ENCODE measurements around the gene CLIC2. TPM values are rescaled to one million over a fixed set of nuclear protein-coding genes. Genes with fewer than 3 reads are reported as not detected.
A peak's percentile ranks its signal among the peaks of the same experiment; 100 is the strongest.

The CLIC2 gene
- polyA plus RNA-seq, 3 donors: 3.1 to 4.6 (median 3.7) TPM

DNA sequence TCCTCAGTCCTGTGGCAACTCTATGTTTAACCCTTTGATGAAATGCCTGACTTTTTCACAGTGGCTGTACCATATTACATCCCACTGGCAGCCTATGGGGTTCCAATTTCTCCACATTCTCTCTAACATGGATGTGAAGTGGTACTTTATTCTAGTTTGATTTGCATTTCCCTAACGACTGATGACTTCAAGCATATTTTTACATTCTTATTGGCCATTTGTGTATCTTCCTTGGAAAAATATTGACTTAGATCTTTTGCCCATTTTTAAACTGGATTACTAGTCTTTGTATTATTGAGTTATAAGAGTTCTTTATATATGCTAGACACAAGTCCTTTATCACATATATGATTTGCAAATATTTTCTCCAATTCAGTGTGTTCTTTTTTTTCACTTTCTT, 68.0 kb downstream of the CLIC2 start:
- DNase-seq: no peak

DNA sequence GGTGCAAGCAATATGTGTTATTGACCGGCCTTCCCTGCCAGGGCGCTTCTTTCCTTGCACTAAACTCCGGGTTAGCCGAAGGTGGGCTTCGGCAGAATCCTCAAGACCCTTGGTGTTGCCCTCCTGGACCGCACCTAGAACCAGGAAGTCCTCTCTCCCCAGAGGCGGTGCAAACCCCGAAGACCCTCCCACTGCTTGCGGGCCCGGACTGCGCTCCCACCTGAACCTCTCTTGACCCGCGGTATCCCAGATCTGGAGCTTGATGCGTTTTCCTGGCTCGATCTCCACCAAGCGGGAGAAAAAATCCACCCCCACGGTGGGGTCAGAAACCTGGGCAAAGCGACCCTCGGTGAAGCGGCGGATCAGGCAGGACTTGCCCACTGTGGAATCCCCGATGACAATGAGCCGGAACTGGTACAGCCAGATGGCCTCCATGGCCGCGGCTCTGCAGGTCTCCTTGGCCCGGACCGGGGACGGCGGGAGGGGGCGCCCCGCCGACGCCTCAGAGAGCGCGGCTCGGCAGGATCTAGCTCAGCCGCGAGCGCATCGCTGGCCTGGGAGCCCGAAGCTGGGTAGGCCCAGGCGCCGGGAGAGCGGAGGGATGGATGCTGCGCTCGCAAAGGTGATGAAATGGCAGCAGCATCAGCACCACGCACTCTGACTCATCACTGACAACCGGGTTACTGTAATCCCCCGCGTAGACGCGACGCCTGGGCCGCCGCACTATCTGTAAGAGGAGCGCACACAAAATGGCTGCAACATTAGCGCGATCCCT, 70.4 kb downstream of the CLIC2 start, which contains the start of gene RAB39B:
Gene RAB39B, minus strand, starts transcription at position 638 of the 775 bp plus-strand sequence. Its CDS starts 203 bp downstream, at position 435.
- DNase-seq: peak; percentile 22

- no peak for DNase-seq
Measured at GRCh38 chrX:155262970-155263754, 71.3 kb downstream of the CLIC2 start.

GRCh38 chrX:155259752-155260151, 74.7 kb downstream of the CLIC2 start:
- DNase-seq: no peak

DNA sequence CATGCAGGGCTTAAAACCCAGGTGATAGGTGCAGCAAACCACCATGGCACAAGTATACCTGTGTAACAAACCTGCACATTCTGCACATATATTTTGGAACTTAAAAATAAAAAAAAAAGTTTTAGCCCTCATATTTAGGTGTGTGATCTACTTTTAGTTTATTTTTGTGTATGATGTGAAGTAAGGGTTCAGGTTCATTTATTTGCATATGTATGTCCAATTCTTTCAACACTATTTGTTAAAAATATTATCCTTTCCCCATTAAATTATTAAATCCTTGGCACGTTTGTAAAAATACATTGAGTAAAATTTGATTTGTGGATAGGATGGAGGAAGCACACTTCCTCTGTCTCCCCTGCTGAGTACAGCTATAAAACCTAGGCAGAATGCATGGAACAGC, 83.0 kb downstream of the CLIC2 start:
- no peak for DNase-seq

DNA sequence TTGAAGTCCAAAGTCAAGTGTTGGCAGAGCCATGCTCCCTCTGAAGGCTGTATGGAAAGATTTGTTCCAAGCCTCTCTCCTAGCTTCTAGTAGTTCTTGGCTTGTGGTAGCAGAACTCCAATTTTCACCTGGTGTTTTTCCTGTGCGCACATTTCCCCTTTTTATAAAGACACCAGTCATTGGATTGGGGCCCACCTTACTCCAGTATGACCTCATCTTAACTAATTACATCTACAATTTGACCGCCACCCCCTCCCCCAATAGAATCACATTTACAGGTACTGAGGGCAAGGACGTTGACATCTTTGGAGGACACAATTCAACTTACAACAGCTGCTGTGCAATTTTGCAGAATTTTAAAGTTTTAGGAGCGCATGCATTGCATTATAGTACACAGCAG, 86.9 kb downstream of the CLIC2 start:
- no peak for DNase-seq

DNA sequence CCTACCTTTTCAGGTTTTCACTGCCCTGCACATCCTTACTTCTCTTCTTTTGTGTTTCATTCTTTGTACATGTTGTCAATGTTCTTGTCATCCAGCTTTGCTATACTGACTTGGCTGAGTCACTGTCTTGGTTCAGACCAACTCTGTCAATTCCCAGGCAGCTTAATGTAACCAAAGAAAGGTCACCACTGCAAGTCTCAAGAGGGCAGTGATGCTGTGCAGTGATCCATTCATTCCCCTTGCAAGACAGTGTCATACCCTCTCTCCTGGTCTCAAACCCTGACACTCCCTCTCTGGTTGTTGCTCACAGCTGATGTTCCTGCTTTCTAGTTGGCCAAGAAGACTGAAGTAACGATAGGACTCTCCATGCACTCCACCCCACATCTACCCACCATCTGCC, 87.7 kb downstream of the CLIC2 start:
- no peak for DNase-seq

- DNase-seq: no peak
Measured at GRCh38 chrX:155242300-155242699, 92.1 kb downstream of the CLIC2 start.

DNA sequence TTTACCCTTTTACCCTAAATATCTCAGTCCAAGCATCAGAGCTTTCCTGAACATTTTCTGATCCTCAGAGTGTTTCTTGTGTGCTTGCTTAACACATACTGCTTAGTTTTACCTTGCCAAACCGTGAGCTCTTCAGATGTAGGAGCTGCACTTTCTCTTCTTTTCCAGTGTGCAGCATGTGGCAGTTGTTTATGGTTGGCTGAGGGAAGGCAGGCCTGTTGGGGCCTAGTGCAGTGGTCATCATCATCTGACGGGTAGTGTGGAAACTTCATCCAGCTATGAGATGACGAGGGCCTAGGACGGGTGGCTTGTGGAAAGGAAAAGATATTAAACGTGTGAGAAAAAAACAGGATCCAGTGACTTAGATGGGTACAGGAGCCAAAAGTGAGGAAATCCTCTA, 96.7 kb downstream of the CLIC2 start:
- DNase-seq: no peak

- DNase-seq: no peak
Measured at GRCh38 chrX:155235891-155236290, 98.5 kb downstream of the CLIC2 start.

DNA sequence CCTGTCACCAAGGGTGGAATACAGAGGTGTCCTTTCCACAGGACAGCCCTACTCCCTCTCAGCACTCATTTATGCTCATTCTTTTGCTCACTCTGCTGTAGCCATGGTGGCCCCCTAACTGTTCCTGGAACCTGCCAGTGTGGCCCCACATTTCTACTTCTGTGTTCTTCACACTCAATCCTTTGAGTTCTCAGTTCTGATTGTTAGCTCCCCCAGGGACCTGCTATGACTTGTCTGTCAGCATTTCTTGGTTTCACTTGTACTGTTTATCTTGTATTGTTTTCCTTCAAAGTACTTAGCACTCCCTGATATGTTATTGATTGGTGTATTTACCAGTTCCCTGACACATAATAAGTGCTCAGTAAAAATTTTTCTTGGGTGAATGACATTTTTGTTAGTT, 103.3 kb downstream of the CLIC2 start:
- DNase-seq: no peak

Other genes starting within 250 kb of the CLIC2 start
- gene VBP1, start 118.2 kb downstream of the CLIC2 start, polyA plus RNA-seq (ENCODE audit: insufficient read length in 3 of 3): 10 to 100 TPM; 69.0 to 73.1 (median 69.4) TPM
- gene RAB39B, start 70.1 kb downstream of the CLIC2 start, polyA plus RNA-seq (ENCODE audit: insufficient read length in 3 of 3): 1 to 10 TPM; 2.8 to 2.9 (median 2.8) TPM
- gene F8A2, start 47.5 kb upstream of the CLIC2 start, polyA plus RNA-seq (ENCODE audit: insufficient read length in 3 of 3): not detected
- gene F8A3, start 124.0 kb upstream of the CLIC2 start, polyA plus RNA-seq (ENCODE audit: insufficient read length in 3 of 3): 10 to 100 TPM in 1 of 3 donors, 1 to 10 TPM in 2; 7.6 to 13.4 (median 9.6) TPM

Measured in renal pelvis (tissue), 4 donors.